GM12878 (cell line): Measurements from ENCODE around the gene SLX4IP. TPM values are rescaled to one million over a fixed set of nuclear protein-coding genes. Genes with fewer than 3 reads are reported as not detected.

Experiments used
- CBX3 ChIP-seq: fragments of 200-600 bp; sonication (generic); IDR thresholded peaks from 2 replicates; pipeline ENCODE4 v1.6.1; 2016; ENCODE audit warnings: low read depth, borderline replicate concordance
- EED ChIP-seq: sonication (generic); IDR thresholded peaks from 2 replicates; pipeline ENCODE4 v1.6.1; 2016; ENCODE audit warnings: antibody characterized with exemption, low read depth
- FOXK2 ChIP-seq: fragments of 450-650 bp; IDR thresholded peaks from 2 replicates; pipeline ENCODE4 v1.6.1; 2017; ENCODE audit warnings: mild to moderate bottlenecking, moderate library complexity
- IKZF2 ChIP-seq, 2 experiments: fragments of 450-650 bp; IDR thresholded peaks; 2 replicates each; pipeline ENCODE4 v1.6.1; 2017; ENCODE audit warnings: mild to moderate bottlenecking in 2 of 2, moderate library complexity in 2 of 2
- PML ChIP-seq: IDR thresholded peaks from 2 replicates; pipeline ENCODE4 v1.6.1; 2012; ENCODE audit warnings: low read length, inconsistent platforms
- RAD51 ChIP-seq: fragments of 450-650 bp; IDR thresholded peaks from 2 replicates; pipeline ENCODE4 v1.6.1; 2016; ENCODE audit warnings: moderate library complexity, mild to moderate bottlenecking, inconsistent platforms
- RUNX3 ChIP-seq: IDR thresholded peaks from 2 replicates; pipeline ENCODE4 v1.6.1; 2012; ENCODE audit warnings: low read length, inconsistent platforms
- SPI1 ChIP-seq: IDR thresholded peaks from 2 replicates; pipeline ENCODE4 v1.6.1; 2011; ENCODE audit warnings: low read depth, mild to moderate bottlenecking, low read length, moderate library complexity, borderline replicate concordance; ENCODE audit not compliant: insufficient read depth
- SUPT20H ChIP-seq: IDR thresholded peaks from 2 replicates; pipeline ENCODE4 v1.6.1; 2011; ENCODE audit warnings: low read depth, mild to moderate bottlenecking, low read length, moderate library complexity, borderline replicate concordance; ENCODE audit not compliant: control insufficient read depth
- TCF12 ChIP-seq: IDR thresholded peaks from 2 replicates; pipeline ENCODE4 v1.6.1; 2011; ENCODE audit warnings: low read depth, mild to moderate bottlenecking, low read length
- YY1 ChIP-seq: IDR thresholded peaks from 2 replicates; pipeline ENCODE4 v1.6.1; 2011; ENCODE audit warnings: low read depth, mild to moderate bottlenecking, low read length
- polyA plus RNA-seq, 11 experiments: library from polyadenylated mRNA; depleted of rRNA in 4 of 11; unstranded in 6 of 11; stranded (reverse) in 5 of 11; fragments of >200 nt; fragmentation: Nextera tagmentation in 4 of 11; fragmentation: Illumina TruSeq in 1 of 11; extraction: Ambion mirVana in 4 of 11; extraction: Trizol in 1 of 11; gene quantifications; 1 replicate in 1 of 11; 2 replicates in 10 of 11; pipeline versions ENCODE4 v1.2.1 to v1.2.3, GENCODE V29; 2011 to 2016; ENCODE audit warnings: inconsistent platforms in 2 of 11, missing spikeins in 2 of 11, low read depth in 1 of 11
- total RNA-seq, 4 experiments: library from RNA; depleted of rRNA in 3 of 4; stranded (reverse); fragments of >200 nt in 3 of 4; fragmentation: Illumina TruSeq in 1 of 4; extraction: Trizol in 1 of 4; gene quantifications; 2 replicates each; pipeline versions ENCODE4 v1.2.1 to v1.2.3, GENCODE V29; 2013 to 2021
- TF ChIP-seq, protein P1 (sequence below): fragments of 450-650 bp; IDR thresholded peaks from 2 replicates; pipeline ENCODE4 v1.6.1; 2016; ENCODE audit warnings: mild to moderate bottlenecking
- TF ChIP-seq, protein P2 (sequence below): IDR thresholded peaks from 2 replicates; pipeline ENCODE4 v1.6.1; 2011; ENCODE audit warnings: low read depth, mild to moderate bottlenecking, low read length, moderate library complexity, borderline replicate concordance; ENCODE audit errors: extremely low read depth
- TF ChIP-seq, protein P3 (sequence below): fragments of 150-350 bp; IDR thresholded peaks from 2 replicates; pipeline ENCODE4 v1.6.1; 2014; ENCODE audit warnings: mild to moderate bottlenecking, low read depth, low read length
- TF ChIP-seq, protein P4 (sequence below): IDR thresholded peaks from 2 replicates; pipeline ENCODE4 v1.6.1; 2012; ENCODE audit warnings: low read length, inconsistent platforms
- TF ChIP-seq, protein P5 (sequence below): fragments of 450-650 bp; IDR thresholded peaks from 2 replicates; pipeline ENCODE4 v1.6.1; 2017; ENCODE audit warnings: borderline replicate concordance
- TF ChIP-seq, protein P6 (sequence below): fragments of 450-650 bp; formaldehyde crosslinking; IDR thresholded peaks from 2 replicates; pipeline ENCODE4 v1.4.0; 2020; ENCODE audit warnings: mild to moderate bottlenecking, moderate library complexity
- TF ChIP-seq, protein P7 (sequence below): fragments of 450-650 bp; formaldehyde crosslinking; IDR thresholded peaks from 2 replicates; pipeline ENCODE4 v1.5.0; 2022; ENCODE audit warnings: mild to moderate bottlenecking, missing genetic modification characterization

The SLX4IP gene
- total and polyA plus RNA-seq, 10 of the 15 experiments (the other 5 are each of a cell fraction or from before 2014, with no cell fraction given): 2.2 to 11.0 (median 6.3) TPM

DNA sequence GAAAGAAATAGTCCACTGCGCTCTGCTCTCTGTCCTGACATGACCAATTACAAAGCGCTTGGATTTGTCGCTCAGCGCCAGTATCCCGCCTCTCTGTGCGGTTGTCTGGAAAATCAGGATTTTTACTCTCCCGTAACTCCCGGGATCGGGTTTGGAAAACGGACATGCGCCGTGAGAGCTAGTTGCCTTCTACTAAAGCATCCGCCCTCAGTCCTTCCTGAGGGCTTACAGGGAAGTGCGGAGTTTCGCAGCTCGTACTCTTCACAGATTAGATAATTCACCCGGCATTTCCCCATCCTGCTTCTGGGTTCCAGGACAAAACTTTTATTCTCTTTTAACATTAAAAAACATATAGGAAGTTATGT, 656 bp upstream of the SLX4IP start (continued):
- TF ChIP-seq, protein P1, sequence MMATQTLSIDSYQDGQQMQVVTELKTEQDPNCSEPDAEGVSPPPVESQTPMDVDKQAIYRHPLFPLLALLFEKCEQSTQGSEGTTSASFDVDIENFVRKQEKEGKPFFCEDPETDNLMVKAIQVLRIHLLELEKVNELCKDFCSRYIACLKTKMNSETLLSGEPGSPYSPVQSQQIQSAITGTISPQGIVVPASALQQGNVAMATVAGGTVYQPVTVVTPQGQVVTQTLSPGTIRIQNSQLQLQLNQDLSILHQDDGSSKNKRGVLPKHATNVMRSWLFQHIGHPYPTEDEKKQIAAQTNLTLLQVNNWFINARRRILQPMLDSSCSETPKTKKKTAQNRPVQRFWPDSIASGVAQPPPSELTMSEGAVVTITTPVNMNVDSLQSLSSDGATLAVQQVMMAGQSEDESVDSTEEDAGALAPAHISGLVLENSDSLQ: peak; percentile 95
- TF ChIP-seq EED (peak; percentile 63), TCF12 (no peak), RAD51 (0 out of 2 replicates have a peak, but pooled peaks have one; percentile 3), FOXK2 (no peak), PML (peak; percentile 71), RUNX3 (peak; percentile 43), SPI1 (peak; percentile 16; the same call in 1 of the 2 replicates), YY1 (peak; percentile 37; the same call in 1 of the 2 replicates), CBX3 (no peak), IKZF2 (IDR thresholded peaks at IDR 0.05) (peak; percentile 84 to 87), SUPT20H (no peak)
- TF ChIP-seq, protein P2, sequence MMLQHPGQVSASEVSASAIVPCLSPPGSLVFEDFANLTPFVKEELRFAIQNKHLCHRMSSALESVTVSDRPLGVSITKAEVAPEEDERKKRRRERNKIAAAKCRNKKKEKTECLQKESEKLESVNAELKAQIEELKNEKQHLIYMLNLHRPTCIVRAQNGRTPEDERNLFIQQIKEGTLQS: no peak
- TF ChIP-seq, protein P3, sequence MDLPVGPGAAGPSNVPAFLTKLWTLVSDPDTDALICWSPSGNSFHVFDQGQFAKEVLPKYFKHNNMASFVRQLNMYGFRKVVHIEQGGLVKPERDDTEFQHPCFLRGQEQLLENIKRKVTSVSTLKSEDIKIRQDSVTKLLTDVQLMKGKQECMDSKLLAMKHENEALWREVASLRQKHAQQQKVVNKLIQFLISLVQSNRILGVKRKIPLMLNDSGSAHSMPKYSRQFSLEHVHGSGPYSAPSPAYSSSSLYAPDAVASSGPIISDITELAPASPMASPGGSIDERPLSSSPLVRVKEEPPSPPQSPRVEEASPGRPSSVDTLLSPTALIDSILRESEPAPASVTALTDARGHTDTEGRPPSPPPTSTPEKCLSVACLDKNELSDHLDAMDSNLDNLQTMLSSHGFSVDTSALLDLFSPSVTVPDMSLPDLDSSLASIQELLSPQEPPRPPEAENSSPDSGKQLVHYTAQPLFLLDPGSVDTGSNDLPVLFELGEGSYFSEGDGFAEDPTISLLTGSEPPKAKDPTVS: no peak
- TF ChIP-seq, protein P4, sequence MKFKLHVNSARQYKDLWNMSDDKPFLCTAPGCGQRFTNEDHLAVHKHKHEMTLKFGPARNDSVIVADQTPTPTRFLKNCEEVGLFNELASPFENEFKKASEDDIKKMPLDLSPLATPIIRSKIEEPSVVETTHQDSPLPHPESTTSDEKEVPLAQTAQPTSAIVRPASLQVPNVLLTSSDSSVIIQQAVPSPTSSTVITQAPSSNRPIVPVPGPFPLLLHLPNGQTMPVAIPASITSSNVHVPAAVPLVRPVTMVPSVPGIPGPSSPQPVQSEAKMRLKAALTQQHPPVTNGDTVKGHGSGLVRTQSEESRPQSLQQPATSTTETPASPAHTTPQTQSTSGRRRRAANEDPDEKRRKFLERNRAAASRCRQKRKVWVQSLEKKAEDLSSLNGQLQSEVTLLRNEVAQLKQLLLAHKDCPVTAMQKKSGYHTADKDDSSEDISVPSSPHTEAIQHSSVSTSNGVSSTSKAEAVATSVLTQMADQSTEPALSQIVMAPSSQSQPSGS: peak; percentile 57
- TF ChIP-seq, protein P5, sequence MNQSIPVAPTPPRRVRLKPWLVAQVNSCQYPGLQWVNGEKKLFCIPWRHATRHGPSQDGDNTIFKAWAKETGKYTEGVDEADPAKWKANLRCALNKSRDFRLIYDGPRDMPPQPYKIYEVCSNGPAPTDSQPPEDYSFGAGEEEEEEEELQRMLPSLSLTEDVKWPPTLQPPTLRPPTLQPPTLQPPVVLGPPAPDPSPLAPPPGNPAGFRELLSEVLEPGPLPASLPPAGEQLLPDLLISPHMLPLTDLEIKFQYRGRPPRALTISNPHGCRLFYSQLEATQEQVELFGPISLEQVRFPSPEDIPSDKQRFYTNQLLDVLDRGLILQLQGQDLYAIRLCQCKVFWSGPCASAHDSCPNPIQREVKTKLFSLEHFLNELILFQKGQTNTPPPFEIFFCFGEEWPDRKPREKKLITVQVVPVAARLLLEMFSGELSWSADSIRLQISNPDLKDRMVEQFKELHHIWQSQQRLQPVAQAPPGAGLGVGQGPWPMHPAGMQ: no peak
- TF ChIP-seq, protein P6, sequence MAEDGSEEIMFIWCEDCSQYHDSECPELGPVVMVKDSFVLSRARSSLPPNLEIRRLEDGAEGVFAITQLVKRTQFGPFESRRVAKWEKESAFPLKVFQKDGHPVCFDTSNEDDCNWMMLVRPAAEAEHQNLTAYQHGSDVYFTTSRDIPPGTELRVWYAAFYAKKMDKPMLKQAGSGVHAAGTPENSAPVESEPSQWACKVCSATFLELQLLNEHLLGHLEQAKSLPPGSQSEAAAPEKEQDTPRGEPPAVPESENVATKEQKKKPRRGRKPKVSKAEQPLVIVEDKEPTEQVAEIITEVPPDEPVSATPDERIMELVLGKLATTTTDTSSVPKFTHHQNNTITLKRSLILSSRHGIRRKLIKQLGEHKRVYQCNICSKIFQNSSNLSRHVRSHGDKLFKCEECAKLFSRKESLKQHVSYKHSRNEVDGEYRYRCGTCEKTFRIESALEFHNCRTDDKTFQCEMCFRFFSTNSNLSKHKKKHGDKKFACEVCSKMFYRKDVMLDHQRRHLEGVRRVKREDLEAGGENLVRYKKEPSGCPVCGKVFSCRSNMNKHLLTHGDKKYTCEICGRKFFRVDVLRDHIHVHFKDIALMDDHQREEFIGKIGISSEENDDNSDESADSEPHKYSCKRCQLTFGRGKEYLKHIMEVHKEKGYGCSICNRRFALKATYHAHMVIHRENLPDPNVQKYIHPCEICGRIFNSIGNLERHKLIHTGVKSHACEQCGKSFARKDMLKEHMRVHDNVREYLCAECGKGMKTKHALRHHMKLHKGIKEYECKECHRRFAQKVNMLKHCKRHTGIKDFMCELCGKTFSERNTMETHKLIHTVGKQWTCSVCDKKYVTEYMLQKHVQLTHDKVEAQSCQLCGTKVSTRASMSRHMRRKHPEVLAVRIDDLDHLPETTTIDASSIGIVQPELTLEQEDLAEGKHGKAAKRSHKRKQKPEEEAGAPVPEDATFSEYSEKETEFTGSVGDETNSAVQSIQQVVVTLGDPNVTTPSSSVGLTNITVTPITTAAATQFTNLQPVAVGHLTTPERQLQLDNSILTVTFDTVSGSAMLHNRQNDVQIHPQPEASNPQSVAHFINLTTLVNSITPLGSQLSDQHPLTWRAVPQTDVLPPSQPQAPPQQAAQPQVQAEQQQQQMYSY (CRISPR knock-in tag): no peak
- TF ChIP-seq, protein P7, sequence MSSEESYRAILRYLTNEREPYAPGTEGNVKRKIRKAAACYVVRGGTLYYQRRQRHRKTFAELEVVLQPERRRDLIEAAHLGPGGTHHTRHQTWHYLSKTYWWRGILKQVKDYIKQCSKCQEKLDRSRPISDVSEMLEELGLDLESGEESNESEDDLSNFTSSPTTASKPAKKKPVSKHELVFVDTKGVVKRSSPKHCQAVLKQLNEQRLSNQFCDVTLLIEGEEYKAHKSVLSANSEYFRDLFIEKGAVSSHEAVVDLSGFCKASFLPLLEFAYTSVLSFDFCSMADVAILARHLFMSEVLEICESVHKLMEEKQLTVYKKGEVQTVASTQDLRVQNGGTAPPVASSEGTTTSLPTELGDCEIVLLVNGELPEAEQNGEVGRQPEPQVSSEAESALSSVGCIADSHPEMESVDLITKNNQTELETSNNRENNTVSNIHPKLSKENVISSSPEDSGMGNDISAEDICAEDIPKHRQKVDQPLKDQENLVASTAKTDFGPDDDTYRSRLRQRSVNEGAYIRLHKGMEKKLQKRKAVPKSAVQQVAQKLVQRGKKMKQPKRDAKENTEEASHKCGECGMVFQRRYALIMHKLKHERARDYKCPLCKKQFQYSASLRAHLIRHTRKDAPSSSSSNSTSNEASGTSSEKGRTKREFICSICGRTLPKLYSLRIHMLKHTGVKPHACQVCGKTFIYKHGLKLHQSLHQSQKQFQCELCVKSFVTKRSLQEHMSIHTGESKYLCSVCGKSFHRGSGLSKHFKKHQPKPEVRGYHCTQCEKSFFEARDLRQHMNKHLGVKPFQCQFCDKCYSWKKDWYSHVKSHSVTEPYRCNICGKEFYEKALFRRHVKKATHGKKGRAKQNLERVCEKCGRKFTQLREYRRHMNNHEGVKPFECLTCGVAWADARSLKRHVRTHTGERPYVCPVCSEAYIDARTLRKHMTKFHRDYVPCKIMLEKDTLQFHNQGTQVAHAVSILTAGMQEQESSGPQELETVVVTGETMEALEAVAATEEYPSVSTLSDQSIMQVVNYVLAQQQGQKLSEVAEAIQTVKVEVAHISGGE (CRISPR knock-in tag): no peak
